Stimulated activated CD8-positive, alpha-beta memory T cell treated with anti-CD3 and anti-CD28 coated beads, Interleukin-2, amount 100 ng/mL, for 48 hours (primary cell): Measurements from ENCODE around the gene SEC24C.

Experiments used
- DNase-seq, 2 donors: peaks; one replicate each; pipeline ENCODE4 v3.0.0-alpha.2; 2020; ENCODE audit warnings: low read depth in 2 of 2

SEC24C gene

DNA sequence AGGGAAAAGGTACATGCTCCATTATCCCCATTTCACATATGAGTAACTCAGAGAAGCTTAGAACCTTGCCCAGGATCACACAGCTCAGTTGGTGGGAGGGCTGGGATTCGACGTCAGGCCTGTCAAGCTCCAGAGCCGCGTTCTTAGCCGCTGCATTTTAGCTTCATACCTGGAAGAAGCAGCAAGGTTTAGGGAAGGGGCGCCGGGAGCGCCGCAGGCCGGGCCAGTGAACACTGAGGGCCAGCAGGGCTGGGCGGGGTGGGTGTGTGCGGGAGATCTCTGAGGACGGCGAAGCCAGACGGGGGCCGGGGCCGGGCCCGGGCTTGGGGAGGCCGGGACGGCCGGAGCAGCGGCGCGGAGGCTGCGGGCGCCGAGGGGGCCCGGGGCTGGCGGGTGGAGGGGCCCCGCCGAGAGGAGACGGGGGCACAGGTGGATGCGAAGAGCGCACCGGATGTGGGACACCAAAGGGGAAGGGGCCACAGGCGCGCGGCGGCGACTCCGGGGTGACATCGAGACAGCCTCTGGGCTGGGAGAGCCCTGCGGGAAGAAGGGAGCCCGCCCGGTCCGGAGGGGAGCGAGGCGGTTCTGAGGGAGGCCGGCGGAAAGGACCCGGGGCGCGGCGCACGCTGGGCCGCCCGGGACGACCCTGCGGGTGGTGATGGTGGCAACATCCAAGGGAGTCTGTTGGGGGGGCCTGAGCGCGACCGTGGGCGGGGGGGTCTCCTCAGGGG, 66.7 kb downstream of the SEC24C start:
- peak; percentile 33 to 36 for DNase-seq

DNA sequence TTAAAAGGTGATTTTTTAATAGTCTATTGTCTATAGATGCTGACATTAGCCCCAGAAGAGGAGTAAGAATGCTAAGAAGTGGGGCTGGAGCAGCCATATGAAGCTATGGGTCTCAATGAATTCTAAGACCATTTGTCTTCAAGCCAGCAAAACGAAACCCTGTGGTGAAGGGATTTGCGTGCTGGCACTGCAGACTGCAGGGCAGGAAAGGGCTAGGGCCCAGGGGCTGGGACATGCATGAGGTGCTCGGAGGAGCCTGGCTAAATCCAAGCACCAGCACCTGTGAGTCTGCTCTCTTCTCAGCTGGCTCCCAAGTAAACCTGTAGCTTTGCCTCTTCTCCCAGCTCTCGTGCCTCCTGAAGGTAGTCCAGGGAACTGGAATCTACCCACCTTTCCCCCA, 68.5 kb downstream of the SEC24C start:
- no peak for DNase-seq

- DNase-seq = no peak
Measured at GRCh38 chr10:73813333-73813732, 69.2 kb downstream of the SEC24C start.

DNA sequence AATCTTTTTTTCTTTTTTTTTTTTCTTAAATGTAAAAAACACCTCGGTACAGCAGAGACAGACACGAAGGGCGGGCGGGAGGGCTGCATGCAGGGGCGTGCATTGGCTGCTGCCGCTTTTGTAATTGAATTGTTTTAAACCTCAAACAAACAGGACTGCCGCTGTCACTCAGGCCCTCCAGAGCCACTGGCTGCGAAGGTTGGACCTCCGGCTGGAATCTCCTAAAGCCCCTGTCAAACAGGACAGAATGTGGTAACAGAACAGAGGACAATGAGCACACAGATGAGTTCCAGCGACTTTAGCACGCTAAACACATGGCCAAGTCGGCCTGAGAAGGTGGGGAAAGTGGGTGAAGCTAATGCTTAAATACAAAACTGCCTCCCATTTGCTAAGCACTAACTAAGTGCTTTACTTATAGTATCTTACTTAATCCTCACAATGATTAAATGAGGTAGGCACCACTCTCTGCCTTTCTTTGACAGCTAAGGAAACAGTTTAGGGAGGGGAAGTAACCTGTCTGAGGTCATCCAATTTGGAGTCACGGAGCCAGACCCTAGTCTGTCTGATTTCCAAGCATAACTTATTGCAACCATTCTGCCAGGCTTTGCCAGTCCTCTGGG, 70.2 kb downstream of the SEC24C start:
- no peak for DNase-seq

GRCh38 chr10:73814896-73815718, 70.9 kb downstream of the SEC24C start:
- no peak for DNase-seq

DNA sequence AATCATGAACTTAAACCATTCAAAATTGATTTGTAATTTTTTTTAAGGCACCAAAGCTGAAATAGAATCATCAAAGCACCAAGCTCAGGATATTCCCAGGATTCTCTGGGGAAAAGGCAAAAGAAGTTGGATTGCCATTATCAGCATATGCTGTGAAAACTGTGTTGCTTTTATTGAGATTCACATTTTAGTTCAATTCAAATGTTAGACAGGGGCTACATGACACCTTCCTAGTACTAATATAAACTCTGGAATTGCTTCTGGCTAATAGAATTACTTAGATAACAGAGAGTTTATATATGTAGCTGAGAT, 71.5 kb downstream of the SEC24C start:
- DNase-seq = no peak

DNA sequence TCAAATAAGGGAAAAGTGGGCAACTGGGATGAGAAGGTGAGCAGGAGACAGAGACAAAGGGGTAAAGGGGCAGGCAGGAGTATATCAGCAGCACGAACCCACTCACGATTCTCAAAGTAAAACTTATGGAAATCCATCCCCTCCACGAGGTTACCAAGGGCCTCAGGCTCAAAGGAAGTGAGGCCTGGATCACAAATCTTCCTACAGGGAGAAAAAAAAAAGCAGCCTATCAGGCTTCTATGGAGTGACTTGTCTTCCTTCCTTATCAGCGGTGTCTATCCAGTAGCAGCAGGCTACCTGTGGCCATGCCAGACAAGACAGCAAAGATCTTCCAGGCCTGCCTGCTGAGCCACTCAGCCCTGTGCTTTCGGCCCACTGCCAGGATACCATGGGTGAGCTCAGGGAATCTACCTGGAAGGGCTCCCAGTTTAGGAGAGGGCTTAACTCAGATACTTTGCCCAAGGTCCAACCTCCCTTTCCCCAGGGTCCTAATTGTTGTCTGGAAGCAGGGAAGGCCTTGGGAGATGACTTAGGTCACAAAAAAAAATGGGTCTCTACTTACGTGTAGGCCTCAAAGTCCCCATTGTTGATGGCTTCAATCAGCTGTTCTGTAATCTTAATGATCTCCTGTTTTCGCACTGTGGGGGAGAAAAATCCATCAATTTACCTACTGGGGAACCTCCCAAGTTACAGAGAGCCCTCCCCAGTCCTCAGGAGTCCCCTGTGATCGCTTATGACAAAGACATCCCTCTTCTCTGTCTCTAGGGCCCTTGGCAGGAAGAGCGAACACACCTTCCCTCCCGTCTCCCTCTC, 73.0 kb downstream of the SEC24C start:
- no peak for DNase-seq

DNA sequence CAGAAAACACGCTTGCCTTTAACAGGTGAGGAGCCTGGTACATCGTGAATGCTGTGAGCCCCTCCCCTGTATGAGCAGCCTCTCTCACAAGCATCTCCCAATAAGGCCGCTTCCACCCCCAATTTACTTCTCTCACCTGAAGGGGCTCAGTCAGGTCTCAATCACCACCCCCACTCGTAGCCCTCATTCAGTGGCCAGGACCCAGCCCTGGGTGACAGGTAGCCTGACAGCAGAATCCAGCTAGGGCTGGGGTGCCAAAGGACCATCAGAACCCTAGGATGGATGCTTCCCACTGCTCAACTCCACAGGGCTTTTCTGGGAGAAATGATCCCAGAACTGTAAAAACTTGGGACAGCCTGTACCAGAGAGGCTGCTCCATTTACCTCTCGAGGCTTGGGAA, 73.7 kb downstream of the SEC24C start:
- no peak for DNase-seq

DNA sequence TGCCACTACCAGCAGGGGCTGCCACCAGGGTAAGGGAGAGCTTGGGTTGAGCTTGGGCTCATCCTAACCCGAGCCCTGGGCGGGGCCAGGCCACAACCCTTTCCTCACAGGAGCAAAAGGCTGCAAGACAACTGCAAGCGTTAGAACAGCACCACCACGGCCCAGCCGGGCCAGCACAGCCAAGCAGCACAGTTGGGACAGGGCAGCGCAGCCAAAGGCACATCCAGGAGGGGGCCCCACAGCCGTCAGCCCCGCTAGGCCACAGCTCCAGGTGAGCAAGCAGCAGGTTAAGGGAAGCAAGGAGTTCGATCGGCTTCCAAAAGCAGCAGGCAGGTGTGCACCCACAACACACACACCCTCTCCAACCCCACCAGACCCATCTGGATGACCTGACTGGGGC, 74.2 kb downstream of the SEC24C start:
- DNase-seq = no peak

GRCh38 chr10:73819081-73819480, 74.9 kb downstream of the SEC24C start:
- DNase-seq = no peak

- DNase-seq = no peak
Measured at GRCh38 chr10:73819513-73820093, 75.4 kb downstream of the SEC24C start.
